GM18868 (cell line): Measurements from ENCODE around the gene LRRC7.

ENCODE experiments used
- ATAC-seq: cut with Tn5 transposase; IDR thresholded peaks from one replicate; pipeline ENCODE4 v1.9.1; 2021; ENCODE audit warnings: mild to moderate bottlenecking, moderate library complexity; ENCODE audit not compliant: unreplicated experiment

Gene LRRC7

DNA sequence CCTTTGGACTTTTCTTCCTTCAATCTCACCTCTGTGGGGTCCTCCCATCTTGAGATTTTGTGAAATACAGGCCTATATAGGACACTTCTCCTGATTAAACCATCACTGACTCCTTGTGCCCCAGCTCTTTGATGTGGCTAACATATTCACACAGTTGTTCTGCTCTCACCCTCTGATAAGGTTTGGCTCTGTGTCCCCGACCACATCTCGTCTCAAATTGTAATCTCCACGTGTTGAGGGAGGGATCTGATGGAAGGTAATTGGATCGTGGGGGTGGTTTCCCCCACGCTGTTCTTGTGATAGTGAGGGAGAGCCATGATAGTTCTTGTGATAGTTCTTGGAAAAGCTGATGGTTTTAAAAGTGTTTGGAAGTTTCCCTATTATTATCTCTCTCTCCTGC is 19.7 kb downstream of the LRRC7 start:
- no peak for ATAC-seq

DNA sequence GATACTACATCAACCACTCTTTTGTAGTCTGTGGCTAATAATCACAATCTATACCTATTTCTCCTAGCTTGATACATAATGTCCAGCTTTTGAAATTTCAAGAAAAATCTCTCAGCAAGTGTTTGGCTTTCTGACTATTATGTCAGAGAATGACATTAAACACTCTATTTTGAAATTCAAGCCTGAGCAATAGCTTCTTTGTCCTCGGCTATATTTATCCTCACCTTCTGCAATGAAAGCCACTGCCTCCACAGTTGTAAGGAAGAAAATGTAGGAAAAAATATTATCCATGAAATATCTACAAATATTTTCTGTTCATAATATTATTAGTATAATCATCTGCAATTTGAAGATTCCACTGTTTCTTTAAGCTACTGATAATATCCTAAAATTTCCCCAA is 22.1 kb downstream of the LRRC7 start:
- ATAC-seq = no peak

DNA sequence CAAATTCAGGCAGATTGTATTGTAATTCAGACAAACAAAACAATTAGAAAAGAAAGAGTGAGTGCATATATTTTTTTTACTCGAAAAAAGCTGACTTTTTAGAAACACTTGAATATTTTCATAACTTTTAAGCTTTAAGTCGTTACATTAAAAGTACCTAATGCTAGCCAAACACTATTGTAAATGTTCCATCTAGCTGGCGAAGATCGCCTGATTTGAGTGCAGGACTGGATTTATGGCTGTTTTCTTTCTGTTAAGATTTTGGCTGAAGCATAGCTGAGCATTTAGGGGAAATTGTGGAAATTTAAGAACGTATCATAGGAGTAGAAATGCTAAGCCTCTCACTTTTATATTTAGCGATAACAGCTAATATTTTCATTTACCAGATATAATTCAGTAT is 24.6 kb downstream of the LRRC7 start:
- ATAC-seq = no peak

DNA sequence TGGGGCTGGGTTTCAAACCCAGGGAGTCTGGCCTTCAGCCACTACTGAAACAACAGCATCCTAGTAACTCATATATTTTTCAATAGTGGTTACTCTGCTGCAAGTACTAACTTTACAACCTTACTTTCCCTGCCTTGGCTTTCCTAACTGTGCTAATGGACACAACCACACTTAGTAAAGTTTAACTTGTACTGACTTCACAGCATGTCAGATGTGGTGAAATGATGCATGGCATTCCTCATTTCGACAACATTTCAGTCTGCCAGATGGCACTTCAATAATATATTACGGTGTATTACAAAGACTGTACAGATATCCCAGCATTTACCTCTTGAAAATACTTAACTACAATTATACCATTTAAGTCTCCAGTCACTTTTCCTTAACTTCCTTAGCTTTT is 27.8 kb downstream of the LRRC7 start:
- no peak for ATAC-seq

DNA sequence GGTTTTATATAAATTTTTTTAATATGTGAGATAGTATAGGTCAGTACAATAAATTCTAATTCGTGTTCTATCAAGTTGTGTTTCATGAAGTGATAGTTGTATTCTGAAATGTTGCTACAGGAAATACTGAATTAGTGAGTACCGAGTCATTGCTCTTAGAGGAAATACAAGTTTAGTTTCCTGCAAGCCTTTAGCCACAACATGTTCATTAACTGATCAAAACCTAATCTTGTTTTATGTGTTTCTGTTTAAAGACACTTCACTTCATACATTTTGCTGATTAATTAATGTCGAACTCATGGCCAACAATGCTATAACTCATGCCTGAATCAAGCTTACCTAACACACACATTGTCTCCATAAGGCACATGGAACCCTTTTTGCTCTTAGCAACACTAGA is 43.6 kb downstream of the LRRC7 start:
- ATAC-seq = no peak

DNA sequence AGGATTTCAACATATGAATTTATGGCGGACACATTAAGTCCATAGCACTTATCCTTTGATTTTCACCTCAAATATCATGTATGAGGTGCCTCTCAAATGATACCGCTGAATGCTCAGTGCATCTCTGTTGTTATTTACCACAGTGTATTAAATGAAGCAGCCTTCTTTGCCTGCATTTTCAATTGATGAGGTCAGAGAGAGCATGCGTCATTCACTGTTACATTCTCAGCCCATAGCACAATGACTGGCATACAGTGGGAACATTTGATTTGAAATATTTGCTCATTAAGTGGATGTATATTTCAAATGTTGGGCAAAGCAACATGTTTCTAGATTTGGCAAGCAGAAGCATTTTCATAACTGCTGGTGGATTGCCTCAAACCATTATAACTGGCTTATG is 45.7 kb downstream of the LRRC7 start:
- ATAC-seq = no peak

DNA sequence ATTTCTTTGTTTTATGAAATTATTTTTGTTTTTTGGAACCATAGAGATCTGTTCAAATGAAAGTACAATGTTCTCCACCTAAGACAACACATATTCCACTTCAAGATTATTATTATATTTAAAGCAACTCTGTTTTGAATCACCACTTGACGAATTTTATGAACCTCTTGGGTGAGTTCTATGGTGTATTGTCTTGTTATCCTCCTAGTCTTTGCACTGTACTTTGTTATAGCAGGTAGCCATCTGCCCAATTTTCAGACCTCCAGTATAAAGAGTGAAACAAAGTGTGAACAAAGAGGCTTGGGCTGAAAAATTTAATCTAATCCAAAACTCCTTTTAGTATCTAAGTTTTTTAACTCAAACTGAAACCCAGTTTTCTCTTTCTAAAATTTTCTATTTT is 71.0 kb downstream of the LRRC7 start:
- ATAC-seq = no peak

DNA sequence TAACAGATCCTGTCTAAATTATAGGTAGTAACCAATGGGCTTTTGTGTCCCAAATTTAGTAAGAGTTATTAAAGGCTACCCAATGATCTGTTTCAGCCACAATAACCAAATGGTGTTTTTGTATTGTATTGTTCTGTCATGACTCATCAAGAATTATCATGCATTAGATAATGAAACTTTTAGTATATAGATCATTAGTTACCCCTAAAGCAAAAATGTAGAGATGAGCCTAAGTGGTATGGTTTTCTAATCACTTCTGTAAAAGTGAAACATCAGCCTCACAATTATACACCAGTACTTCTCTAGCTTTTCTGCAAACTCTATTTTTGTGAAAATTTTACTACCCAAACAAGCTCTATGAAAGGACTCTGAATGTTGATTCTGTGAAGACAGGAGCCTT is 71.4 kb downstream of the LRRC7 start:
- ATAC-seq = peak; percentile 77

DNA sequence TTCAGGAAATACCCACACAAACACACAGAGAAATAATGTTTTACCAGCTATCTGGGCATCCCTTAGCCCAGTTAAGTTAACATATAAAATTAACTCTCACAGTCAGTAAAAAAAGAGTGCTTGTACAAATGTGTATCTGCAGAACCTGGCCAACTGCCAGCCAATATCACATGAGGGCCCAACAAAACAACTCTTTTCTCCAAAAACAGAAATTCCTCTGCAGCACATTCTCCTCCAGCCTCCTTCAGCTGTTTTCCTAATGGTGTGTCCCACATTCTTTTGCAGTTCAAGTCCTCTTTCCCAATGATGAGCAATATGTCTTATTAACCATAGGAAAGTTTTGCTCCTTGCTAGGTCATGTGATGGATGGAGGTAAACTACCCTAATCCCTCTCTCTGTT is 75.5 kb downstream of the LRRC7 start:
- no peak for ATAC-seq

DNA sequence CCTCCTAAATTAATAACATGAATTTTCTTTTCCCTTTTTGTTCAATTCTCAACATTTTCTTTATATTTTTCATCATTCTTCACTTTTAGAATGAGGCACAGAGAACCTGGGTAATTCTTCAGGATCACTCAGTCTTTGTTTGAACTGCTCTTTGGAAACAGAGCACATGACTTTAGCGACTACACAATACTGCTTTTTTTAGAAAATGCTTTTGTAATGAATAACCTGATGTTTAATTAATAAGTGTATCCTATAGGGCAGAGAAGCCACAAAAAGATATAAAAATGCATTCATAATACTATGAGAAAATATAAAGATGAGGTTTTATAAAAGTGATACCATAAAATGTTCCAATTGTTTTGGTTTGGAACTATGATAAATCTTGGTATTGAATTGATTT is 77.8 kb downstream of the LRRC7 start:
- ATAC-seq = no peak

DNA sequence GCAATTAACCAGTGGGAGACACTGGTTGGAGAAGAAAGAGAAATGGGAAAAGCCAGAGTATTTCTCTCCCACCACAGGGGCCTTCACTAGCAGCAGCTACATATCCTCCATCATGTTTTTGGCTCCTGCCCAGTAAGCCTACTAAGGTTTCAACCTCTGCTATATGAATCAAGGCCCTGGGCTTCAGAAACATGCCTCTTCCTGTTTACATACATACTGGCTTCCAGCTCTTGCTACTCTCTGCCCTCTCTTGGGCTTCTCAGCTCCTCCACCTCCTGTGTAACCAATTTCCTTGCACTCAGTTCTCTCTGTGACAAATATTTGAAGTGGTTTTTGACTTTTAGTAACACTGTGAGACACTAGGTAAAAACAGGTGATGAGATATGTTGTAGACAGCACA is 80.8 kb downstream of the LRRC7 start:
- ATAC-seq = peak; percentile 67

DNA sequence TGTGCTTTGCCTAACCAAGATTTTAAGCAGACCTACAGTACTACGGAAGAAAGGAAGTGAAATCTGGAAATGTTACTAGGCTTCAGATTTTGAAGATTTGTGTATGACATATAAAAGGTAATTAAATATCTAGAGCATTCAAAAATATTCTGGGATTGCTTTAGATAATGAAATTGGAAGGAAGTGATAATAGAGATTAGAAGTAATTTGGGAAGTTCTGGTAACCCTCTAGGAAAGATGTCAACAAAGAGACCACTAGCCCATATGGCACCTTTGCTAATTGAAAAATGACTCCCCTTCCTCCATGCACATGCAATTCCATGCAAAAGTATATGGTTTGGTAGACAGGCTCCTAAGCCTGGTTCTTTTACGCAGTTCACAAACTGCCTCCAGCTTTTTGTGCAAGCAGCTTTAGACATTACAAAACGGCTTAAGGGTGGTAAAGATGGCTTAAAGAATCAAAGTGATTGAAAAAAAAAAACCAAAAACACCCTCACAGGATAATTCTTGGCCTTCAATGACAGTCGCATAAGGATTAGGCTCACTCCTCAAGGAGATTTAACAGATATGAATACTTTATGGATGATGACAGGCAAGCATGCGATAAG is 81.8 kb downstream of the LRRC7 start:
- ATAC-seq = no peak

DNA sequence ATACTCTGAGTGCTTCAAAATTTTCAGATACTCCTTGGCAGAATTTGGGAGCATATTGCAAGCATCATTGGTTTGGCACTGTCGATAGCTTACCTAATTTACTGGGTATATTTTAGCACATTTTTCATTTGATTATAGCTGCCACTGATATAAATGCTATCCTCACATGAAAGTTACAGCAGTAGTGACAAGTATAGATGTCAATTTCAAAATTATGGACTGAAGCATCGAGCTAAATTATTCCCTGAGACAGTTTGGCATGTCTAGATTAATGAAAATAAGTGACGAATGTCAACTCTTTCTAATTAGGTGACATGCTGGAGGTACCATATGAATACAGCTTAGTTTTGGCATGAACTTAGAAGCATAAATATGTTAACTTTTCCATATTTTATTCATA is 83.1 kb downstream of the LRRC7 start:
- no peak for ATAC-seq

DNA sequence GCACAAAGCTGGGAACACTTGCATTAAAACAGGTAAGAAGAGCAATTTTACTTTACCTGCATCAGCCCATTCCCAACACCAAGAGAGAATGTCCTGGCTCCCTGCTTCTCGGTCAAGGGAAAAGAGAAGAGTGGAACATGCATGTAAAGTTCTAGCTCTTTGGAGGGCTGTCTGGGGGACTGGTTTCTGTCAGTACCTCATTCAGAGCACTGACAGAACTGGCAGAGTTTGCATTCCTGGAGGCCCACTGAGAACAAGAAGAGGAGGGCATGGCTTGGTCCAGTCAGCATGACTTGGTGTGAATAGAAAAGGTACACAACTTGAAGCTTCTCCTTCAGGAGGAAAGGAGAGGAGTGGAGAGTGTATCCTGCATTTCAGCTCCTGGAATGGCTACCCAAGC is 83.9 kb downstream of the LRRC7 start:
- no peak for ATAC-seq

DNA sequence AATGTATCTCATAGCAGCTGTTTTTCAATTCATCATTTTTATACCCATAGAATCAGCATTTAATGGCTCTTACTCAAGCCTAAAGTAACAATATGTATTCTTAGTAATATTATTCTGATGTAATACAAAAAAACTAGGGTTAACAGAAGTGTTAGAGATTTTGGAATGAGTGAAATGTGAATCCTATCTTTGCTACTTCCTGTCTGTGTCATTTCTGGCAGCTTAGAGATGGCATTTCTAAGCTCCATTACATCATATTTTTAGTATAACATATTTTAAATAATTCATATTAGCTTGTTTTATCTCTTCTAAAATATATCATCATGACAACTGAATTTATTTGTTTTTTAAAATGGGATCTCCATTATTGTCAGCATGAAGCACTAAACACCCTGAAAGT is 90.2 kb downstream of the LRRC7 start:
- no peak for ATAC-seq

DNA sequence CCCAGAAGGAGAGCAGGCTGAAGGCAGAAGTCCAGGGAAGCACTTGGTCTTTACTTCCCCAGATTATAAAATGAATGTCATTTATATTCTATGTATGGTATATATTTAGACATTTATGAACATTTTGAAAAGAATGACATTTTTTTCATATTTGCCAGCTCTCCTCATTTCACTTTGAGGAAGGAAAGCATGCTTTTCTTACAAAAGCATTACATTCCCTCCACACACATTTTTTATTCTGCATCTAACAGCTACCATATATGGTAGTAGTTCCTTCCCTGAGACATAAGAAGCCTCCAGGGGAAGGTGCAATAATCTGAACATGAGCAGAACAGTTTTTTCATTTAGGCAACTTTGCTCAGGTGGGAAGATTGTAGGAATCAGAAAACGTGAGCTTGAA is 94.0 kb downstream of the LRRC7 start:
- ATAC-seq = no peak

DNA sequence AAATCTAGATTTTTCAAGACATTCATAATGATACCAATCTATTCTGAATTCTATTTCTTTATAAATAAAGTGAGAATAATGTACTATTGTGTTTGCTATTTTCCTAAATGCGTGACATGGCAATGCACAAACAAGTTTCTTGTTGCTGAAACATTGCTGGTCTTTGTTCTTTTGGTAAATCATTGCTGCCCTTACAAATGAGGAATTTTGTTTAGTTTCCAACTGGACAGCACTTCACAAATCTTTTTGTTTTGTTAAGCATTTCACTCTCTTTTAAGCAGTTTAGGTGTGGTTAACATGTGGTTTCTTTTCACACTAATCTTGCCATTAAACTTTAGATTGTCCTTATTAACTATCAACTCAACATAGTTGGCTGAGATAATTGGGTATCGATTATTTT is 94.6 kb downstream of the LRRC7 start:
- ATAC-seq = no peak

DNA sequence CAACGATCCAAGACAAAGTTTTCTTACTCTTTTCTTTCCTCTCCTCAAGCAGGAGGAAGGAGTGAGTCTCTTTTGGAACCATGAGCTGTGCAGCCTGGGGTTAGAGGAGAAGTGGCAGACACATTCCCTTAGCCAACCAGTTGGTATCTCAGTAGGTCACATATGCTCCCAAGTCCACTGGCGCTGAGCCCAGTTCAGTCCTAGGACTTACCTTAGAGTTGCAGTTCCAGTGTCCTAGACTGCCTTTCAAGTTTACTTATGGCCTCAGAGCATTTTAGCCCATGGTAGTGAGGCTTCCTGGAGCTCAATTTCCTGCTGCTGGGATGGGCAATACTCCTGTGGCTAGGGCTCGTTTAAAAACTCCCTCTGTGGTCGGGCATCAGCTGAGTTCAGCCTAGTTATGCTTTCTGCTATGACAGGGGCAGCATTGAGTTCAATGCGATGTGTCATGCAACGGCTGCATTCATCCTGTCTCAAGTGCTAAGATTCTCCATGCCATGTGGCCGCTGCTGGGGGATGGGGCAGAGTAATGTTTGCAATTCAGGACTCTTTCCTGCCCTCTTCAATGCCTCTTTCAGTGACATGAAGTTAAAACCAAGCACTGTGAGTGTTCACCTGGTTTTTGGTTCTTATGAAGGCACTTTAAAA is 103.8 kb downstream of the LRRC7 start:
- no peak for ATAC-seq

DNA sequence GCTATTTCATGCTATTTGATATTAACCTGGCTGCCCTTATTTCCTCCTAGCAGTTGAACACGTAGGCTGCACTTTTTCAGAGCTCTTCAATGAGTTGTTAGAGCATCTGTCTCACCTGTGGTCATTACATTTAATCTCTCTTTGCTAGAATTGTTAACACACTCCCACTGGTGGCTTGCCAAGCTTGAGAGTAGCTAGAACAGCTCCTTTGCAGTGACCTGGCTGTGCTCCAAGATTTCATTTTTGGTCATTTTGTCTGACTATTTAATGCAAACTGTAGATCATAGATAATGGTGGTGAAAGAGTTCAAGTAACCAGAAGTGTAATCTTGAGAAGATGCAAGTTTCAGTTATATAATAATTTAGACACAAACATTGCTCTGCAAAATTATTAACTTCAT is 105.6 kb downstream of the LRRC7 start:
- no peak for ATAC-seq

DNA sequence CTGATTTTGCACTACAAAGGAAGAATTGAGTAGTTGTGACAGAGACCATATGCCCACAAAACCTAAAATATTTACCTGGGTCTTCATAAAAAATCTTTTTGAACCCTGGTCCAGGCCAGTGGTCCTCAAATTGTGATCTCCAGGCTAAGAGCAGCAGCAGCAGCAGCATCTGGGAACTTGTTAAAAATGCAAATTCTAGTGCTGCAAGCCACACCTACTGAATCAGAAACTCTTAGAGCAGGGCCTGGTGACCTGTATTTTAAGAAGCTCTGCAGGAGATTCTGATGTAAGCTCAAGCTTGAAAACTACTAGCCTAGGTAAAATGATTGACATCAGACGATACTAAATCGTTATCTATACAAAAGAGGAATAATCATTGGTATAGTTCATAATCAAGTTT is 112.2 kb downstream of the LRRC7 start:
- no peak for ATAC-seq

DNA sequence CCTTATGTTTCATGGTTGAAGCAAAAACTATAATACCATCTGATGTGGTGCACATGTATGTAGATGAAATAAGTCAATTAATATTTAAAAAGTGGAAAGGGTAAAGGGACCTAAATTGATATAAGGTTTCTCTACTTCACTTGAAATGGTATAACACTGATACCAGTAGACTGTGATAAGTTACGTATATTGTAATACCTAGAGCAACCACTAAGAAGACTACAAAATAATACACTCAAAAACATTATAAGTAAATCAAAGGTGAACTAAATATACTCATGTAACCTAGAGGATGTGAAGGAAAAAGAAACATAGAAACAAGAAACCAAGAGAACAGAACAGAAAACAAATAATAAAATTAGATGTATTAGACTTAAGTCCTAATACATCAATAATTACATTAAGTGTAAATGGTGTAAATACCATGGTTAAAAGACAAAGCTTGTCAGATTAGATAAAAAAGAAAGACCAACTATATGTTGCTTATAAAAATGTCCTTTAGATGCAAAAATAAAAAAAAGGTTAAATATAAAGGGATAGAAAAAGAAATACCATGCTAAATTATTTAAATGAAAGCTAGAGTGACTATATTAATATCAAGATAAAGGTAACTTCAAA is 118.8 kb downstream of the LRRC7 start:
- no peak for ATAC-seq

DNA sequence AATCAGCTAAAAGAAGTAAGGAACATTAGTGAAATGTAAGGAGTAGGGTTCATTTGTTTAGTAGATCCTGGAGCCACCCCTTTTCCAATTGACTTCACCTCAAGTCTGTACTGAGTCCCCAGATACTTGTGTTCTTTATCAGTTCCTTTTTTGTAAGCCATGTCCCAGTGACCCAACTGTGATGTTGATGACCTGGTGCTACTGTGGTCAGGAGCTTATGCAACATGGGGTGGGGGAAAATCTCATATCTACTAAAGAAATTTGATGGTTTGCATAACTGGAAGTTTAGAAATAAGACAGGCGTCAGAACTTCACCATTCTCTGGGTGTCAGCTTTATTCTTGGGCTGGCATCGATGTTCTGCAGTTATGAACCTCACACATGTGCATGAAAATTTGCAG is 120.5 kb downstream of the LRRC7 start:
- ATAC-seq = no peak

DNA sequence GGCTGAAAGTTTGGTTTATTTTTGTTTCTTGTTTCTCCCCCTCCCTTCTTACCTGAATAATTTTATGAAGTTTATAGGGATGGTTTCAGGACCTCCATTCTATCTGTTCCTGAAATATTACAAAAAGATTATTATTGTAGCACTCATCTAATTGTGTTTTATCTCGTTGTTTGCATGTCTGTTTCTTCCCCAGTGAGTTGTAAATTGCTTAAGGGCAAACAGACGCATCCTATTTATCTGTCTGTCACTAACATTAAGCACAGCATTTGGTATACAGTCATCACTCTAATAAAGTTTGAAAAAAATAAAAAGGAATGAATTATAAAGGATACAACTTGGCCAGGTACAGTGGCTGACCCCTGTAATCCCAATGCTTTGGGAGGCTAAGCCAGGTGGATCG is 123.5 kb downstream of the LRRC7 start:
- ATAC-seq = no peak
